Hepatocyte (in vitro differentiated cells): ENCODE measurements around the gene REM1.
"Not testable (repeated sequence)": the region's sequence is repeated elsewhere in the genome, so short reads cannot be mapped to it uniquely, and the experiment has no call there.

Experiments
- EZH2 ChIP-seq: fragments of 200-600 bp; sonication (generic); IDR thresholded peaks from 2 replicates; pipeline ENCODE4 v1.6.1; 2016; ENCODE audit warnings: antibody characterized with exemption, mild to moderate bottlenecking, borderline replicate concordance
- TF ChIP-seq, protein P1 (sequence below): fragments of 200-600 bp; sonication (generic); IDR thresholded peaks from 2 replicates; pipeline ENCODE4 v1.5.1; 2016; ENCODE audit warnings: antibody characterized with exemption, mild to moderate bottlenecking; ENCODE audit not compliant: poor library complexity

DNA sequence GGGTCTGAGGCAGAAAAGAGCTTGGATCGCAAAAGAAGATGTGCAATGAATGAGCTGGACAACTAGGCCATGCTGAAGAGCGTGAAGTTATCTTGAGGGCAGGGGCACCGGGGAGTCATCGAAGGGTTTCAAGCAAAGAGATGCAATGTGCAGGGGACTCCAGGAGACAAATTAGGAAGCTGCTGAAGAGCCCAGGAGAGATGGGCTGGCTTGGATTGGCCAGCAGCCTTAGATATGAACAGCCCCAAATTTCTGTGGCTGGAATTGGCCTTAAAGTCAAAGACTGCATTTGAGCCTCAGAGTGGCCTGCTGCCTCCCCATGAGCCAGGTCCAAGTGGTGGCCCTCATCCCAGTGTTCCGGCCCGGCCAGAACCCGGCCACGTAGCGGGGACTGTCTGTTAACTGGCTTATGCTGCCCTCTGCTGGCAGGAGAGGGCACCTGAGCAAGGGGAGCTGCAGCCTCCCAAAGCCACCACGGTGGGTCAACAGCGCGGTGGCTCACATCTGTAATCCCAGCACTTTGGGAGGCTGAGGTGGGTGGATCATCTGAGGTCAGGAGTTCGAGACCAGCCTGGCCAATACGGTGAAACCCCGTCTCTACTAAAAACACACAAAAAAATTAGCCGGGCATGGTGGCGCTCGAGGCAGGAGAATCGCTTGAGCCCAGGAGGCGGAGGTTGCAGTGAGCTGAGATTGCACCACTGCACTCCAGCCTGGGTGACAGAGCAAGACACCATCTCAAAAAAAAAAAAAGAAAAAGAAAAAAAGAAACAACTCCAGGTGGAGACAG, 28.0 kb downstream of the REM1 start:
- TF ChIP-seq, protein P1, sequence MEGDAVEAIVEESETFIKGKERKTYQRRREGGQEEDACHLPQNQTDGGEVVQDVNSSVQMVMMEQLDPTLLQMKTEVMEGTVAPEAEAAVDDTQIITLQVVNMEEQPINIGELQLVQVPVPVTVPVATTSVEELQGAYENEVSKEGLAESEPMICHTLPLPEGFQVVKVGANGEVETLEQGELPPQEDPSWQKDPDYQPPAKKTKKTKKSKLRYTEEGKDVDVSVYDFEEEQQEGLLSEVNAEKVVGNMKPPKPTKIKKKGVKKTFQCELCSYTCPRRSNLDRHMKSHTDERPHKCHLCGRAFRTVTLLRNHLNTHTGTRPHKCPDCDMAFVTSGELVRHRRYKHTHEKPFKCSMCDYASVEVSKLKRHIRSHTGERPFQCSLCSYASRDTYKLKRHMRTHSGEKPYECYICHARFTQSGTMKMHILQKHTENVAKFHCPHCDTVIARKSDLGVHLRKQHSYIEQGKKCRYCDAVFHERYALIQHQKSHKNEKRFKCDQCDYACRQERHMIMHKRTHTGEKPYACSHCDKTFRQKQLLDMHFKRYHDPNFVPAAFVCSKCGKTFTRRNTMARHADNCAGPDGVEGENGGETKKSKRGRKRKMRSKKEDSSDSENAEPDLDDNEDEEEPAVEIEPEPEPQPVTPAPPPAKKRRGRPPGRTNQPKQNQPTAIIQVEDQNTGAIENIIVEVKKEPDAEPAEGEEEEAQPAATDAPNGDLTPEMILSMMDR, result peak; percentile 100
- TF ChIP-seq EZH2, result not testable (repeated sequence)
